GM18858 (cell line): ENCODE results near the gene WFDC8.

ENCODE experiments used
- ATAC-seq: cut with Tn5 transposase; IDR thresholded peaks from one replicate; pipeline ENCODE4 v1.9.1; 2021; ENCODE audit not compliant: unreplicated experiment

WFDC8 gene

GRCh38 chr20:45550765-45551164, 28.3 kb downstream of the WFDC8 start:
- ATAC-seq, result no peak

GRCh38 chr20:45548410-45548809, 30.7 kb downstream of the WFDC8 start:
- ATAC-seq, result no peak

GRCh38 chr20:45547206-45547770, 31.8 kb downstream of the WFDC8 start, which contains the start of gene EPPIN:
Gene EPPIN, minus strand, starts transcription at chr20:45547401. Its CDS starts 44 bp downstream, at chr20:45547357.
- no peak for ATAC-seq

- ATAC-seq, result no peak
Measured at GRCh38 chr20:45545754-45546453, 33.2 kb downstream of the WFDC8 start.

GRCh38 chr20:45545351-45545750, 33.7 kb downstream of the WFDC8 start:
- ATAC-seq, result no peak

GRCh38 chr20:45539382-45539781, 39.7 kb downstream of the WFDC8 start, which contains the start of gene WFDC6:
Gene WFDC6, minus strand, starts transcription at chr20:45539482. Its CDS starts 75 bp downstream, at chr20:45539407.
- ATAC-seq, result no peak

- no peak for ATAC-seq
Measured at GRCh38 chr20:45538209-45538799, 40.8 kb downstream of the WFDC8 start.

GRCh38 chr20:45527294-45527693, 51.8 kb downstream of the WFDC8 start:
- no peak for ATAC-seq

GRCh38 chr20:45523821-45524220, 55.3 kb downstream of the WFDC8 start:
- no peak for ATAC-seq

- no peak for ATAC-seq
Measured at GRCh38 chr20:45518282-45518681, 60.8 kb downstream of the WFDC8 start.

GRCh38 chr20:45515147-45515913, 63.8 kb downstream of the WFDC8 start, which contains the start of gene SPINT3:
Gene SPINT3, minus strand, starts transcription at chr20:45515622. Its CDS starts 14 bp downstream, at chr20:45515608.
- no peak for ATAC-seq

GRCh38 chr20:45510242-45510862, 68.7 kb downstream of the WFDC8 start:
- no peak for ATAC-seq

GRCh38 chr20:45509091-45509490, 70.0 kb downstream of the WFDC8 start:
- ATAC-seq, result no peak

GRCh38 chr20:45508068-45508886, 70.8 kb downstream of the WFDC8 start:
- ATAC-seq, result no peak

GRCh38 chr20:45507011-45507820, 71.9 kb downstream of the WFDC8 start:
- ATAC-seq, result no peak

- no peak for ATAC-seq
Measured at GRCh38 chr20:45506398-45506797, 72.7 kb downstream of the WFDC8 start.

GRCh38 chr20:45503403-45503802, 75.7 kb downstream of the WFDC8 start:
- no peak for ATAC-seq

GRCh38 chr20:45502561-45502960, 76.5 kb downstream of the WFDC8 start:
- no peak for ATAC-seq
